ENCODE results near the gene DNAJB4. TPM values are rescaled to one million over a fixed set of nuclear protein-coding genes. Genes with fewer than 3 reads are reported as not detected.
"Not testable (repeated sequence)": the region's sequence is repeated elsewhere in the genome, so short reads cannot be mapped to it uniquely, and the experiment has no call there.

The DNAJB4 gene
- 10 to 100 TPM; 29.9 to 39.2 (median 37.9) TPM for polyA plus RNA-seq (ENCODE audit: insufficient read length in 4 of 4)

GRCh38 chr1:78004719-78005447 lies at the start of gene DNAJB4:
Gene DNAJB4, plus strand, starts transcription at chr1:78004939. Its CDS starts 172 bp downstream, at chr1:78005111.
- DNase-seq (ENCODE audit: low read depth in 4 of 4, low spot score in 2 of 4), result peak; percentile 88 to 95 (median 92)

GRCh38 chr1:77955709-77956108 lies 49.0 kb upstream of the DNAJB4 start:
- DNase-seq (ENCODE audit: low read depth in 4 of 4, low spot score in 2 of 4), result no peak

GRCh38 chr1:77956464-77956863 lies 48.3 kb upstream of the DNAJB4 start:
- DNase-seq (ENCODE audit: low read depth in 4 of 4, low spot score in 2 of 4), result no peak

GRCh38 chr1:77958391-77958790 lies 46.3 kb upstream of the DNAJB4 start:
- DNase-seq (ENCODE audit: low read depth in 4 of 4, low spot score in 2 of 4), result no peak

GRCh38 chr1:77958850-77959249 lies 45.9 kb upstream of the DNAJB4 start:
- DNase-seq (ENCODE audit: low read depth in 4 of 4, low spot score in 2 of 4), result no peak

GRCh38 chr1:77961392-77961791 lies 43.3 kb upstream of the DNAJB4 start:
- no peak for DNase-seq (ENCODE audit: low read depth in 4 of 4, low spot score in 2 of 4)

GRCh38 chr1:77966291-77966690 lies 38.4 kb upstream of the DNAJB4 start:
- no peak for DNase-seq (ENCODE audit: low read depth in 4 of 4, low spot score in 2 of 4)

- no peak for DNase-seq (ENCODE audit: low read depth in 4 of 4, low spot score in 2 of 4)
These were observed 34.5 kb upstream of the DNAJB4 start for GRCh38 chr1:77970192-77970591.

- DNase-seq (ENCODE audit: low read depth in 4 of 4, low spot score in 2 of 4), result no peak
These were observed 32.7 kb upstream of the DNAJB4 start for GRCh38 chr1:77972080-77972479.

- DNase-seq (ENCODE audit: low read depth in 4 of 4, low spot score in 2 of 4), result no peak
These were observed 29.4 kb upstream of the DNAJB4 start for GRCh38 chr1:77975386-77975785.

- DNase-seq (ENCODE audit: low read depth in 4 of 4, low spot score in 2 of 4), result no peak
These were observed 28.8 kb upstream of the DNAJB4 start for GRCh38 chr1:77975907-77976306.

GRCh38 chr1:77976433-77977076 lies 28.2 kb upstream of the DNAJB4 start:
- no peak for DNase-seq (ENCODE audit: low read depth in 4 of 4, low spot score in 2 of 4)

GRCh38 chr1:77977989-77978292 lies 26.8 kb upstream of the DNAJB4 start:
- no peak for DNase-seq (ENCODE audit: low read depth in 4 of 4, low spot score in 2 of 4)

- DNase-seq (ENCODE audit: low read depth in 4 of 4, low spot score in 2 of 4), result peak; percentile 70 to 90 (median 80)
These were observed 26.3 kb upstream of the DNAJB4 start for GRCh38 chr1:77978293-77978968.

- peak; percentile 98 to 100 (median 98) for DNase-seq (ENCODE audit: low read depth in 4 of 4, low spot score in 2 of 4)
These were observed 25.5 kb upstream of the DNAJB4 start, which contains the start of gene FUBP1 for GRCh38 chr1:77978969-77979876. Gene FUBP1, minus strand, starts transcription at chr1:77979072. Its CDS starts 68 bp downstream, at chr1:77979004.

- DNase-seq (ENCODE audit: low read depth in 4 of 4, low spot score in 2 of 4), result not testable (repeated sequence)
These were observed 21.3 kb upstream of the DNAJB4 start for GRCh38 chr1:77983352-77983996.

GRCh38 chr1:77983997-77984355 lies 20.8 kb upstream of the DNAJB4 start:
- DNase-seq (ENCODE audit: low read depth in 4 of 4, low spot score in 2 of 4), result no peak

GRCh38 chr1:77984629-77985028 lies 20.1 kb upstream of the DNAJB4 start:
- DNase-seq (ENCODE audit: low read depth in 4 of 4, low spot score in 2 of 4), result no peak

- DNase-seq (ENCODE audit: low read depth in 4 of 4, low spot score in 2 of 4), result no peak
These were observed 17.9 kb upstream of the DNAJB4 start for GRCh38 chr1:77986810-77987209.

GRCh38 chr1:77987919-77988318 lies 16.8 kb upstream of the DNAJB4 start:
- no peak for DNase-seq (ENCODE audit: low read depth in 4 of 4, low spot score in 2 of 4)
